GM19463 (cell line): ENCODE measurements around the gene VTI1B.

Experiments used
- ATAC-seq: cut with Tn5 transposase; IDR thresholded peaks from one replicate; pipeline ENCODE4 v1.9.1; 2021; ENCODE audit warnings: mild to moderate bottlenecking, moderate library complexity; ENCODE audit not compliant: unreplicated experiment

VTI1B gene

DNA sequence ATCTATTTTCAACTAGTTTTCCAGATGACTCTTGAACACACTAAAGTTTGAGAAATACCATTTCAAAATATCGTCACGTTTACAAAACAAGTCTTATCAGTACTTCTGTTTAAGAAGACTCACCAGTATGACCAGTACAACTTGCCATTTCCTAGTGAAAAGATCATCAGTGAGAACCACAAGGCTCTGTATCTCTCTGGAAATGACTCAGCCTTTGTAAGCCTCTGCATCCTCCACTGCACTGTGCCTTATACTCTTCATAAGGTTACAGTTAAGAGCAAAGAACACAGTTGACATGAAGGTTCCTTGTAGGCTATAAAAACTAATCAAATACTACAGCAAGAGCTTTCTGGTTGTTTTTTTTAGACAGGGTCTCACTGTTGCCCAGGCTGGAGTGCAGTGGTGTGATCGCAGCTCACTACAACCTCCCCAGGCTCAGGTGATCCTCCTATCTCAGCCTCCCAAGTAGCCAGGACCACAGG is 5.7 kb upstream of the VTI1B start:
- peak; percentile 98 for ATAC-seq

DNA sequence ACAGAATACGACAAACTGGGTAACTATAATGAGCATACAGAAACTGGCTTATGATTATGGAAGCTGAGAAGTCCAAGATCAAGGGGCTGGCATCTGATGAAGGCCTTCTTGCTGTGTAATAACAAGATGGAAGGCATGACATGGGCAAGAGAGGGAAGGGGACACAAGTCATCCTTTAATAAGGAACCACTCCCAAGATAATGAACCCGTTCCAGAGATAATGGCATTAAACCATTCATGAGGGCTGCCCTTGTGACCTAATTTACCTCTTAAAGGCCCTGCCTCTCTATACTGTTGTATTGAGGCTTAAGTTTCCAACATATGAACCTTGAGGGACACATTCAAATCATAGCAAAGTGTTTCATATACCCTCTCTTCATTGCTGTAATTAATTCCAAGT is 4.6 kb upstream of the VTI1B start:
- no peak for ATAC-seq

DNA sequence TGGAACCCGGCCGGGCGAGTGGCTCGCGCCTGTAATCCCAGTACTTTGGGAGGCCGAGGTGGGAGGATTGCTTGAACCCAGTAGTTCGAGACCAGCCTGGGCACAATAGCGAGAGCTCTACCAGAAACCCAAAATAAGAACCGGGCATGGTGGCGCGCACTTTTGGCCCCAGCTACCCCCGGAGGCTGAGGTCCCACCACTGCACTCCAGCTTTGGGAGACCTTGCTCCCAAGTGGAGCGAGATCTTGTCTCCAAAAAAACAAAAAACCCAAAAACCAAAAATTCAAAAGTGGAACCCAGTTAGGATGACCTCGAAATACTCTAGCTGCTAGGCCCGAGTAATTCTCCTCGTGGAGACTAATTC is 769 bp upstream of the VTI1B start:
- no peak for ATAC-seq

DNA sequence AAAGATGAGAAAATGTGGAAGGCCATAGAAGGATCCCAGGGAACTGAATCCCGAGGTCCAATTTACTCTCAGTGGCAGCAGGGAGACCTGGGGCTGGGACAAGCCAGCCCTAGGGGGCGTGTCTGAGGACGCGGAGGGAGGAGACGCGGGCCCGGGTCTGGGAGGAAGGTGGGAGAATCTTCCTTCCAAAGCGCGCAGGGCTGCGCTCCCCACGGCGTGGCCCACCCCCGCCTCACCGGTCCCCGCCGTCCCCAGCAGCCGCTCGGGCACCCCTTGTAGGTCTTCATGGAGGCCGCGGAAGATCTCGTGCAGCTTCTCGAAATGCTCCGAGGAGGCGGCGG is 323 bp downstream of the VTI1B start:
- peak; percentile 59 for ATAC-seq

DNA sequence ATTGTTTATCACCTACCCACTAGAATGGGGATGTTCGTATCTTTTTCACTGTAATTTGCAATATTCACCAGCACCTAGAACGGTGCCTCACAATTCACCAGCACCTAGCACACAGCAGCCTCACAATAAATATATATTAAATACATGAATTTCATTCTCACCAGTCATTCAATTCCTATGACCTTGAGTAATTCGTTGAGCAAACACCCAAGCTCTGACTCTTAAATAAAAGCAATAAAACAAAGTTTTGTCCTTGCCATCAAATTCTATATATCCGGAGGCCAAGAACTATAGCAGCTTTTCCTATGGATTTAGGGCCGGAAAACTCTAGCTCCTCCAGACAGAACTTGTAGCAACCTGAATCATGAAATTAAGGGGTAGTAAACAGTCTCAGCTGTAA is 981 bp downstream of the VTI1B start:
- no peak for ATAC-seq

DNA sequence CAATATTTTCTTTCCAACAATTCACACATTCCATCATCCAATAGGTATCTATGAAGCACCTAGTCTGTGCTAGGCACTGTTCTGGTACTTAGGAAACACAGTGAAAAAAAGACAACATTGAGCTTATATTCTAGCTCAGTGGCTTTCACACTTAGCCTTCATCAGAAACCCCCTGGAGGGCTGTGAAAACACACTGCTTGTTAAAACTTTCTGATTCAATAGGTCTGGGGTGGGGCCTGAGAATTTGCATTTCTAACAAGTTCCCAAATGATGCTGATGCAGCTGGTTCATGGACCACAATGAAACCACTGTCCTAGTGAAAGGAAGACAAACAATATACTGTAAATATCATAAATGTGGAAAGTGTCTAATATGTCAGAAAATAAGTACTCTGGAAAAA is 5.9 kb downstream of the VTI1B start:
- peak; percentile 69 for ATAC-seq

DNA sequence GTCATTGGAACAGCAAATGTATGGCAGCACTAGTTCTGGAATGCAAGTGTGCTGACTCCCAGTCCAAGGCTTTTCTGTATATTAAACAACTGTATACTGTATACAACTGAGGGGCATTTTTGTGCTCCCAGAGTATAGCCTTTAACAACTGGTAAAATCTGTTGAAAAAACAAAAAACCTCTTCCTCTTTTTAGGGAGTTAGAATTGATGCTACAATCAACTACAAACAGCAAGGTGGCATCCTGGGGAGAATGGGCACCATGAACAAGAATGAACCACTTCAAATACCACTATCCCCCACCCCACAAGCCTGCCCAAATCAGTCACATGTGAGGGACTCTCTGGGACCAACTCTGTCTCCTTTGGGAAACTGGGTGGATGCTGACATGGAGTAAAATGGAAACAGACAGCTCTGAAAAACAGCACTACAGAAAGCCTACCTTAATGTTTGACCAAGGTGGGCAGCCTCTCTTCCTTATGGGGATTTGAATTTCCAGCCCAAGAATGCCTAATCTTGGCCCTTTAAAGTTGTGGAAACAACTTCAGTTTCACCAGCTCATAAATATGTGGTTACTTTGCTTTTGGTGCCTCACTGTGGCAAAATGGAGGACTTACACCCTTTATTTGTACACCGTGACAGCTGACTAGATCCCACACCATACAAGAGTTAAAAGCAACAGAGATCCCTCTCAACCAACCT is 7.5 kb downstream of the VTI1B start:
- peak; percentile 44 for ATAC-seq

DNA sequence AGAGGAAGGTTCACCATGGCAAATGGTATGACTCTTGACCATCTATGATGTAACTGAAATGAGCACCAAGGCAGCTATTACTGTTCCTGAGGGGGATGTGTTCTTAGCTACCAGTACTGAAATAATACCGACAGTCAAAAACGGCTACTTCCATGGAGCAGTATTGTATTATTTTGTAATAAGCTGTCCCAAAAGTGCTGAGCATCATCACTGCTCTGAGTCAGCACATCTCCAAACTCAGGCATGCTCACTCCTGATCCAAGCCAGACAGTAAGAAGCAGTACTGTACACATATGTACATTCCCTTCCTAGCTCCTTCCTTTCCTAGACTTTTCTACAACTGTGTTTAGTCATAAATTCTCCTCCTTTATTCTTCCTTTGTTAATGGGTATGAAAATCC is 8.6 kb downstream of the VTI1B start:
- ATAC-seq: no peak

DNA sequence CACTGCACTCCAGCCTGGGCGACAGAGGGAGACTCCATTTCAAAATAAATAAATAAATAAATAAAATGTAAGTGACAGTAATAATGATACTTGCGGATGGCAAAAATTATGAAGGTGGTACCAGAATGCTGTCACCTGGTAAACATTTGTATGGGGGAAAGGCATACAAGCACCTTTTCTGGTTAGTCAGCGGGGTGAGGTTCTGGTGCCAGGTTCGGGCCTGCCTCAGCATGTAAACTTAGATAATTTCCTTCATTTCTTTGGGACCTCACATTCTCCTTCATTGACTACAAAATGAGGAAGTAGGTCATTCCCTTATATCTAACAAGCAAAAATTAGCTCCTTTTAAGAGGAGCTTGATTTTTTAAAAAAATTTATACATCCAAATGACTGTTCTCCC is 10.8 kb downstream of the VTI1B start:
- ATAC-seq: no peak

DNA sequence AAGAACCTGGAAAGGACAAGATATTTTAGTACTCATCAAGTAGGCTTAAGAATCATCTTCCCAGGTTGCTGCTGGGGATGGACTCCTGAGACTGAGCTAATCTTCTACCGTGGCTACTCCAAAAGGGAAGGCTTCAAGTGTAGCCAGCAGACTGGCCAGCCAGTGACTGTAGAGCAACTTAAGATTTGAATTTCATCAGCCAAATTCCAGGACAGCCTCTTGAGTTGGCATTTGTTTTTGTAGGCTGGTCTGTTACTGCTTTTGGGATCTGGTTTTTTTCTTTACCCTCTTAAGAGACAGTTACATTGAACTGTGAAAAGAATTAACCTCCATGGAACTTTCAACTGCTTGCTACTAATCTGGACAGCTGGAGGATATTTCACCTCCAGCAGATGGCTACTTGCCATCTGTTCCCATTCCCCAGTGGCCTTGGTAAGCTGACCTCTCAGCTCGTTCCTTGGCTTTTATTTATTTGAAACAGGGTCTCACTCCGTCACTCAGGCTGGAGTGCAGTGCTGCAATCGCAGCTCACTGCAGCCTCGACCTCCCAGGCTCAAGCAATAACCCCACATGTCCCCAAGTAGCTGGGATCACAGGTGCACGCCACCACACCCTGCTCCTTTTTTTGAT is 20.7 kb downstream of the VTI1B start:
- ATAC-seq: no peak

DNA sequence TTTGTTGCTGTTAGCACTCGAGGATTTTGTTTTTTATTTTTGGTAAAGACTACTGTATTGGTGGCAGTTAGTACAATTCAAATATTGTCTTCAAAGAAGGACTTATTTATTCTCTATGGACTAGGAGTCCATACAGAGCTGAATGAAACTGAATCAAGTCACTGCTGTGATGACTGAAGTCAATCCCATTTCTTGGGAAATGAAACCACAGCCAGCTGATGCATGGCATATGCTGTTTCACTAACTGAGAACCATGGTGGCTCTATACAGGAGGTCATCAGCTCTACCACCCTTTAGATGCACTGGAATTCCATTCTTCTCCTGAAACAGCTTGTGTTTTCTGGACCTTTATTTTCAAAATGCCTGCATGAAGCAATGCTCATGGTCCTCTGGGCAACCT is 22.2 kb downstream of the VTI1B start:
- no peak for ATAC-seq

DNA sequence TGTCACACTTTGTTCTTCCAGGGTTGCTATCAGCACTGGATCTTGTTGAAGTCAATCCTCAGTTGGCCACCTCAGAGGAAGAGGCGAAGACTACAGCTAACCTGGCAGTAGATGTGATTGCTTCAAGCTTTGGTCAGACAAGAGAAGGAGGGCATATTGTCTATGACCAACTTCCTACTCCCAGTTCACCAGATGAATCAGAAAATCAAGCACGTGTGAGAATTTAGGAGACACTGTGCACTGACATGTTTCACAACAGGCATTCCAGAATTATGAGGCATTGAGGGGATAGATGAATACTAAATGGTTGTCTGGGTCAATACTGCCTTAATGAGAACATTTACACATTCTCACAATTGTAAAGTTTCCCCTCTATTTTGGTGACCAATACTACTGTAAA is 23.7 kb downstream of the VTI1B start:
- no peak for ATAC-seq

DNA sequence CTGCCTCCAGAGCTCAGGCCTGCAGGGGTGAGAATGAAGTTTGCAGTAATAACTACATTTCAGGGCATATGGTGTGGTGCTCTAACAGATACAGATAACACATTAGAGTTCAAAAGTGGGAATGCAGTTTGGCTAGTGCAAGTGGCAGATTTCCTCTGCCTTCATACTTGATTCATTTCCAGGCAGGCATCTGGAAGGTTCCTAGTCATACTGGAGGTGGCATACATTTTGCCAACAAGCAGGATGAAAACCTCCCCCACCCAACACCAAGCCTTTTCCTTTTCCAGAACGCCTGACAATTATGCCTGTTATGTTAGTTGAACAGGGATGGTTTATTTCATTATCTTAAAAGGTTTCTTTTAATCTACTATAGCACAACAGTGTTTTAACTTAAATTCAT is 24.3 kb downstream of the VTI1B start:
- ATAC-seq: no peak

DNA sequence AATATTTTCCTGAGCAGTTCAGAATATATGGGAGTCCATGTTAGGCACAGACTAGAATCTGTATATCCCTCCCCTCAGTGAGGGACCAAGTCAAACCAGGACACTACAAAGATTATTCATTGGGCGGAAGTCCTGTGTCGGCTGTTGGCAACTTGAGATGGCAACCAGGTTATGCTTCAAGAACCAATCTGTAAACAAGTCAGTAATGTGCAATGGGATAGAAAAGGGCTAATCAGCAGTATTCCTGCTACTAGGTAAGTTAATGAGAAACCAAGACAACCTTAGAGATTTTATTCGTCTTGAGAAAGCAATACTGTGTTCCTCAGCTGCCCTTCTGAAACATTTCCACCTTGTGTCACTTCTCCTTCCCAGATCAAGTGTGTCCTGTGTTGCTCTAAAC is 28.3 kb downstream of the VTI1B start:
- ATAC-seq: no peak

DNA sequence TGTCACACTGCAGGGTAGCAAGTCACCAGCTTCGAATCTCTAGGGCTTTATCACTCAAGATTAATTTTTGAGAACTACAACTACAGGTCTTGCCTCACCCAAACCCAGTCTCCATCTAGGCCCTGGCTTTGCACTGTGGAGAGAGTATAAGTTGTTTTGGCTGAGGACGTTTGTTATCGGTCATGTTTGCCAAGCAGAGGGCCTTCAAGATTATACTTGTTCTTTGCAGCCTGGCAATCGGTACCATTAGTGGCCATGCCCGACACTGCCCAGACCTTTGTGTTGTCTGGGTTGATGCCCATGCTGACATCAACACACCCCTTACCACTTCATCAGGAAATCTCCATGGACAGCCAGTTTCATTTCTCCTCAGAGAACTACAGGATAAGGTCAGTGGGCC is 29.0 kb downstream of the VTI1B start:
- no peak for ATAC-seq

DNA sequence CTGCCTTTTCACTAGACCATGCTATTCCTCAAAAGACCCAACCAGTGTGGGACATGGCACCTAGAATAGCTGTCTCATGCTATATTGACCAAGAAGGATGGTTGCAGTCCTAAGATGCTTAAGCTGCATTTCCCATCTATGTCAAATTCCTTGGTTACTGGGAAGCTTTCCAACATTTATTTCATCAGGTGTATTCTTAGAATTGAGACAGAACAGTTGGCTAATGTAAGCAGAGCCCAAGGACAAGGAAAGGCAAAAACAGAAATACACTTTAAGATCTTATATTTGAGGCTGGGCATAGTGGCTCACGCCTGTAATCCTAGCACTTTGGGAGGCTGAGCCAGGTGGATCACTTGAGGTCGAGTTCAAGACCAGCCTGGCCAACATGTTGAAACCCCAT is 30.0 kb downstream of the VTI1B start:
- no peak for ATAC-seq

DNA sequence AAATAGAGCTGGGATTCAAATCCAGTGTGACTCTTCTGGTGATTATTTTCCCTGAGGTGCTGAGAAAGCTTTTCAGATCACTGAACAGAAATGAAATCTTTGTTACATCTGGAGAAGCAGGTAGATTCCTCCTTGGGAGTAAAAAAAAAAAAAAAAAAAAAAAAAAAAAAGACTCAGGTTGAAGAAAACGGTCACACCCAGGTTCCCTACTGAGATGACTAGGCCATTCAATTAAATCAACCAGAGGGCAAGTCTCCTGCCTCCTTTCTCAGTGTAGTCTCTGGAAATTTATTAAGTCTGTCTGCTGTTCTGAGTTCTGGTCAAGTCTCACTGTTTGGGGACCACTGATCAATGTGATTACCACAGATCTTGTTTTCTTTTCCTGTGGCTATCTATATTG is 30.7 kb downstream of the VTI1B start:
- ATAC-seq: no peak

DNA sequence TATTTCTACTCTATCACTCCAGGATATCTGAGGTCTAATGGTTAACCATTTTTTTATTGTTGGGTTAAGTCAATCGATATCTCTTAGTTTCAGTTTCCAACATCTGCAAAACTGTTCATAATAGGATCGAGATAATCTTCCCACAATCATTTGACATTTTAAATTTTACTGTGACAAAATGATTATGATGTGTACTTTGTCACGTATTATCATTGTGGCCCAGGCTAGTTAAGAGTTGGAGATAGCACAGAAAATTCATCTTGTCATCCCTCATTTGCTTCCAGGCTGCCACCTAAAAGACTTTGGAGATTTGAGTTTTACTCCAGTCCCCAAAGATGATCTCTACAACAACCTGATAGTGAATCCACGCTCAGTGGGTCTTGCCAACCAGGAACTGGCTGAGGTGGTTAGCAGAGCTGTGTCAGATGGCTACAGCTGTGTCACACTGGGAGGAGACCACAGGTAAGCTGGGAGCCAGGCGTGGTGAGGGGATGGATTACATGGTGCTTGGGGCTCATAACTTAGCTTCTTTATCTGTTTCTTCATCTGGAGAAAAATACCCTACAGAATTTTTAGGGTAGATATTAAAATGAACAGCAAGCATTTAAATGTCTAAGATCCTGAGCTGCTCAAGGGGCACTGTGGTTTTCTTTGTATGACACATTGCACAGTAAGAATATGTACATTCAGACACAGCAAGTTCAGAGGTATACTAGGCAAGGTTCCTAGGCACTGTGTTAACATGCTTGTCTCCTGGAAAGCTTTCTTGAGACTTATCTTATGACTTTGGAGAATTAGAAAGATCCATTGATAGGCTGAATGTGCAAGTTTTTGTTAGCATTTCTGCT is 32.3 kb downstream of the VTI1B start:
- no peak for ATAC-seq

DNA sequence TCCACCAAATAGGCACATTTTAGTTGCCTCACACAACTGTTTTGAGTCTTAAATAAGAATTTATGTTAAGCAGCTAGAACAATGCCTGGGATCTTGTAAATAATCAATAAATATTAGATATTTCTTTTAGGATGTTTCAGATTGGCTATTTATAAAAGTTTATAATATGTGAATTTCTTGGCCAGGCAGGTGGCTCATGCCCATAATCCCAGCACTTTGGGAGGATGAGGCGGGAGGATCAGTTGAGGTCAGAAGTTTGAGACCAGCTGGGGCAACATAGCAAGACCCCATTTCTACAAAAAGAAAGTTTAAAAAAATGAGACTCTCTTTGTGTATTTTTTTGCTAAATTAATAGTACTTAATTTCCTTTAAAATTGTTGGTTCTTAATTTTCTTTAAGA is 33.0 kb downstream of the VTI1B start:
- ATAC-seq: no peak

DNA sequence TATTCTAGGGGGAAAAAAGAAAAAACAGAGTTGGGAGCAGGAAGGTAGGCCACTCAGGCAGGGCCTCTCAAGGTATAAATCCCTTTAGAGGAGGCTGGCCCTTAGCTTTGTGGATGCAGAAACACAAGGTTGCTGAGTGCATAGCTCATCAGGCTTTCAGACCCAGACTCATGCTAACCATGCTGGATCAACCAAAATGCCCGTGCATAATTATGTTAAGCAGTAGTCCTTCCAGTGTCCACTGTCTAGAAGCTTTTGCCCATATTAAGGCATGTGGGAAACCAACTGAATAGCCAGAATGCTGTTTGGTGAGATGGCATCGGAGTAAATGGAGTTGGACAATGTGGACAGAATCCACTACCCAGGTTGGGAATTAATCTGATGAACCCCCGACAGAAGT is 35.8 kb downstream of the VTI1B start:
- no peak for ATAC-seq

DNA sequence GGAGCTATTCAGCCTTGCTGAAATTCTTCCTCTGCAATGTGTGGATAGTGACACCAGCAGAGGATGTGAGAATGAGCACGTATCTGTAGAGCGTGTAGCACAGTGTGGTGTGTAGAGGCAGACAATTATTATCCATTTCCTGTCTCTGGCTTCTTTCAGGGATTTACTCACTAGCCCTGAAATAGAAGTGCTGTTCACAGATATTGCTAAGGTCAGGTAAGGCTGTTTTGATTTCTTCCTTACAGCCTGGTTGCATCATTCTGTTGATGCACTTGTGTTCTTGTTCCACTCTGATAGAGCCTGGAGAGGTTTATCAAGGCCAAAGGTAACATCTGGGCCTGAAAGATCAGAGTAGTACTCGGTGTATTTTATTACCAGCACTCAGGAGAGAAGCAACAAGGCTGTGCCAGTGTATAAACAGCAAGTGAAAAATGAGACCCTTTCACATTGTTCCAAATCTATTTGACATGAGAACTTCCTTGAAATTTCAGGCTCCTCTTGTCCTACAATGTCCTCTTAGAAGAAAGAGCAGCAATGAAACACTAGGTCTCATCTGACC is 38.0 kb downstream of the VTI1B start:
- no peak for ATAC-seq
